GM23338 (cell line): Measurements from ENCODE around the gene GCNT3. TPM values are rescaled to one million over a fixed set of nuclear protein-coding genes. Genes with fewer than 3 reads are reported as not detected.

Source experiments
- ATAC-seq: fragments of 200-7000 bp; cut with Tn5 transposase; 3 replicates; pipeline ENCODE4 v1.9.1; 2020
- DNase-seq: peaks from one replicate; pipeline ENCODE4 v3.0.0-alpha.2; 2015; ENCODE audit warnings: low spot score
- H2AFZ ChIP-seq: fragments of 200-600 bp; sonication (generic); 2 replicates; pipeline ENCODE4 v1.8.0; 2016; ENCODE audit warnings: antibody characterized with exemption, mild to moderate bottlenecking, moderate library complexity
- H3F3A ChIP-seq: fragments of 200-600 bp; sonication (generic); replicated peaks from 2 replicates; pipeline ENCODE4 v1.8.0; 2017; ENCODE audit warnings: antibody characterized with exemption, mixed run types, low read depth
- H3K27ac ChIP-seq: fragments of 200-600 bp; sonication (generic); 2 replicates; pipeline ENCODE4 v1.6.1; 2016; ENCODE audit warnings: low read depth
- H3K27me3 ChIP-seq: fragments of 200-600 bp; sonication (generic); 2 replicates; pipeline ENCODE4 v1.8.0; 2016; ENCODE audit warnings: mild to moderate bottlenecking, mixed run types, moderate library complexity; ENCODE audit not compliant: insufficient read depth
- H3K36me3 ChIP-seq: fragments of 200-600 bp; sonication (generic); 2 replicates; pipeline ENCODE4 v1.8.0; 2016; ENCODE audit warnings: mild to moderate bottlenecking; ENCODE audit not compliant: insufficient read depth
- H3K4me1 ChIP-seq: fragments of 200-600 bp; sonication (generic); 2 replicates; pipeline ENCODE4 v1.8.0; 2016; ENCODE audit warnings: mild to moderate bottlenecking, moderate library complexity; ENCODE audit not compliant: insufficient read depth
- H3K4me2 ChIP-seq: fragments of 200-600 bp; sonication (generic); 2 replicates; pipeline ENCODE4 v1.7.1; 2017; ENCODE audit warnings: mixed run types
- H3K4me3 ChIP-seq: fragments of 200-600 bp; sonication (generic); 2 replicates; pipeline ENCODE4 v1.6.1; 2016; ENCODE audit warnings: mixed run types
- H3K79me2 ChIP-seq: fragments of 200-600 bp; sonication (generic); replicated peaks from 2 replicates; pipeline ENCODE4 v1.8.0; 2017; ENCODE audit warnings: mild to moderate bottlenecking; ENCODE audit not compliant: insufficient read depth
- H3K9me2 ChIP-seq: fragments of 200-600 bp; sonication (generic); 2 replicates; pipeline ENCODE4 v1.8.0; 2017; ENCODE audit not compliant: insufficient read depth
- H4K20me1 ChIP-seq: fragments of 200-600 bp; sonication (generic); replicated peaks from 2 replicates; pipeline ENCODE4 v1.8.0; 2017; ENCODE audit warnings: mild to moderate bottlenecking; ENCODE audit not compliant: insufficient read depth
- H3K27ac Mint-ChIP-seq: 2 replicates; pipeline ENCODE4 v1.8.0; 2020; ENCODE audit warnings: inconsistent platforms, mild to moderate bottlenecking, moderate library complexity, mixed read lengths
- H3K27me3 Mint-ChIP-seq: 3 replicates; pipeline ENCODE4 v1.8.0; 2022; ENCODE audit warnings: low read depth, mild to moderate bottlenecking, moderate library complexity, mixed read lengths, inconsistent platforms; ENCODE audit not compliant: insufficient read depth, poor library complexity
- H3K36me3 Mint-ChIP-seq: 3 replicates; pipeline ENCODE4 v1.8.0; 2021; ENCODE audit warnings: low read depth, mild to moderate bottlenecking, inconsistent platforms, moderate library complexity, mixed read lengths
- H3K4me1 Mint-ChIP-seq: 3 replicates; pipeline ENCODE4 v1.8.0; 2020; ENCODE audit warnings: mild to moderate bottlenecking, inconsistent platforms, mixed read lengths
- H3K4me3 Mint-ChIP-seq: 3 replicates; pipeline ENCODE4 v1.8.0; 2021; ENCODE audit warnings: moderate library complexity, mild to moderate bottlenecking, inconsistent platforms, mixed read lengths
- H3K9me3 Mint-ChIP-seq: 3 replicates; pipeline ENCODE4 v1.8.0; 2020; ENCODE audit warnings: moderate library complexity, mild to moderate bottlenecking, inconsistent platforms, mixed read lengths
- ETS1 ChIP-seq: IDR thresholded peaks from 2 replicates; pipeline ENCODE4 v1.6.1; 2016; ENCODE audit warnings: antibody characterized with exemption
- EZH2phosphoT487 ChIP-seq: fragments of 200-600 bp; sonication (generic); IDR thresholded peaks from one replicate; pipeline ENCODE4 v1.8.1; 2018; ENCODE audit warnings: antibody characterized with exemption; ENCODE audit not compliant: unreplicated experiment
- NANOG ChIP-seq: IDR thresholded peaks from 2 replicates; pipeline ENCODE4 v1.6.1; 2016; ENCODE audit warnings: antibody characterized with exemption, borderline replicate concordance
- POLR2AphosphoS5 ChIP-seq: IDR thresholded peaks from 2 replicates; pipeline ENCODE4 v1.6.1; 2016; ENCODE audit warnings: antibody characterized with exemption, low read depth
- STAT1 ChIP-seq: IDR thresholded peaks from one replicate; pipeline ENCODE4 v1.6.1; 2016; ENCODE audit warnings: antibody characterized with exemption; ENCODE audit not compliant: unreplicated experiment
- ZNF114 ChIP-seq: fragments of 250-450 bp; sonication (Bioruptor Pico); IDR thresholded peaks from 2 replicates; pipeline ENCODE4 v1.5.0; 2020; ENCODE audit warnings: mild to moderate bottlenecking, moderate library complexity
- ZNF331 ChIP-seq: fragments of 250-450 bp; sonication (Bioruptor Pico); IDR thresholded peaks from 2 replicates; pipeline ENCODE4 v1.5.0; 2020; ENCODE audit warnings: low read depth, mild to moderate bottlenecking, moderate library complexity
- polyA plus RNA-seq: library from polyadenylated mRNA; unstranded; fragments of >200 nt; fragmentation: Nextera tagmentation; extraction: Ambion mirVana; gene quantifications from 2 replicates; pipeline ENCODE4 v1.2.1, GENCODE V29; 2016
- total RNA-seq: library from RNA; depleted of rRNA; stranded (reverse); fragments of >200 nt; shearing (Covaris generic); gene quantifications from 2 replicates; pipeline ENCODE4 v1.2.3, GENCODE V29; 2014
- TF ChIP-seq, protein P1 (sequence below): IDR thresholded peaks from one replicate; pipeline ENCODE4 v1.6.1; 2018; ENCODE audit warnings: antibody characterized with exemption; ENCODE audit not compliant: unreplicated experiment
- TF ChIP-seq, protein P2 (sequence below), 2 experiments: fragments of 200-600 bp in 1 of 2; sonication (generic) in 1 of 2; conservative IDR thresholded peaks; 2 replicates each; pipeline versions ENCODE4 v1.5.1 to v1.6.1; 2016 to 2017; ENCODE audit warnings: antibody characterized with exemption in 2 of 2, low read depth in 2 of 2, mild to moderate bottlenecking in 2 of 2, moderate library complexity in 1 of 2

GCNT3 gene
- total and polyA plus RNA-seq, 2 experiments from 2014 or later = not detected

- Mint-ChIP-seq H3K9me3 (no peaks in the 10 kb centered on the region), H3K4me3 (no peak overlapping the region), H3K36me3 (no peaks in the 10 kb centered on the region), H3K27ac (no peak overlapping the region), H3K4me1 (peaks cover 7% of the 10 kb centered on the region), H3K27me3 (no peaks in the 10 kb centered on the region)
- no peak for TF ChIP-seq STAT1
- TF ChIP-seq ETS1 = no peak
- no peak for TF ChIP-seq NANOG
- no peak for TF ChIP-seq POLR2AphosphoS5
- ATAC-seq (no peak), DNase-seq (no peak)
- Histone ChIP-seq H3K27me3 (no peaks in the 10 kb centered on the region), H3K9me2 (no peaks in the 10 kb centered on the region), H4K20me1 (no peaks in the 10 kb centered on the region), H3K36me3 (no peaks in the 10 kb centered on the region; the same call in 1 of the 2 replicates), H3K4me1 (peaks cover 6% of the 10 kb centered on the region; the same call in 1 of the 2 replicates), H3K27ac (no peak overlapping the region), H3K4me2 (no peak overlapping the region), H3K79me2 (no peaks in the 10 kb centered on the region), H2AFZ (no peak overlapping the region), H3F3A (no peaks in the 10 kb centered on the region), H3K4me3 (no peak overlapping the region)
These were observed 42.1 kb upstream of the GCNT3 start for GRCh38 chr15:59569477-59569876.

GRCh38 chr15:59570315-59570714, 41.3 kb upstream of the GCNT3 start:
- Histone ChIP-seq H3K27ac (no peak overlapping the region), H3K9me2 (no peaks in the 10 kb centered on the region), H3F3A (no peaks in the 10 kb centered on the region), H3K4me3 (no peak overlapping the region), H3K4me1 (peaks cover 6% of the 10 kb centered on the region; the same call in 1 of the 2 replicates), H3K27me3 (no peaks in the 10 kb centered on the region), H4K20me1 (no peaks in the 10 kb centered on the region), H3K4me2 (no peak overlapping the region), H3K79me2 (no peaks in the 10 kb centered on the region), H3K36me3 (no peaks in the 10 kb centered on the region; the same call in 1 of the 2 replicates), H2AFZ (no peak overlapping the region)
- Mint-ChIP-seq H3K4me1 (peaks cover 7% of the 10 kb centered on the region), H3K9me3 (no peaks in the 10 kb centered on the region), H3K4me3 (no peak overlapping the region), H3K27me3 (no peaks in the 10 kb centered on the region), H3K27ac (no peak overlapping the region), H3K36me3 (no peaks in the 10 kb centered on the region)
- no peak for ATAC-seq
- no peak for DNase-seq
- no peak for TF ChIP-seq ZNF331
- no peak for TF ChIP-seq ZNF114
- TF ChIP-seq, protein P1, sequence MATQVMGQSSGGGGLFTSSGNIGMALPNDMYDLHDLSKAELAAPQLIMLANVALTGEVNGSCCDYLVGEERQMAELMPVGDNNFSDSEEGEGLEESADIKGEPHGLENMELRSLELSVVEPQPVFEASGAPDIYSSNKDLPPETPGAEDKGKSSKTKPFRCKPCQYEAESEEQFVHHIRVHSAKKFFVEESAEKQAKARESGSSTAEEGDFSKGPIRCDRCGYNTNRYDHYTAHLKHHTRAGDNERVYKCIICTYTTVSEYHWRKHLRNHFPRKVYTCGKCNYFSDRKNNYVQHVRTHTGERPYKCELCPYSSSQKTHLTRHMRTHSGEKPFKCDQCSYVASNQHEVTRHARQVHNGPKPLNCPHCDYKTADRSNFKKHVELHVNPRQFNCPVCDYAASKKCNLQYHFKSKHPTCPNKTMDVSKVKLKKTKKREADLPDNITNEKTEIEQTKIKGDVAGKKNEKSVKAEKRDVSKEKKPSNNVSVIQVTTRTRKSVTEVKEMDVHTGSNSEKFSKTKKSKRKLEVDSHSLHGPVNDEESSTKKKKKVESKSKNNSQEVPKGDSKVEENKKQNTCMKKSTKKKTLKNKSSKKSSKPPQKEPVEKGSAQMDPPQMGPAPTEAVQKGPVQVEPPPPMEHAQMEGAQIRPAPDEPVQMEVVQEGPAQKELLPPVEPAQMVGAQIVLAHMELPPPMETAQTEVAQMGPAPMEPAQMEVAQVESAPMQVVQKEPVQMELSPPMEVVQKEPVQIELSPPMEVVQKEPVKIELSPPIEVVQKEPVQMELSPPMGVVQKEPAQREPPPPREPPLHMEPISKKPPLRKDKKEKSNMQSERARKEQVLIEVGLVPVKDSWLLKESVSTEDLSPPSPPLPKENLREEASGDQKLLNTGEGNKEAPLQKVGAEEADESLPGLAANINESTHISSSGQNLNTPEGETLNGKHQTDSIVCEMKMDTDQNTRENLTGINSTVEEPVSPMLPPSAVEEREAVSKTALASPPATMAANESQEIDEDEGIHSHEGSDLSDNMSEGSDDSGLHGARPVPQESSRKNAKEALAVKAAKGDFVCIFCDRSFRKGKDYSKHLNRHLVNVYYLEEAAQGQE = no peak
- no peak for TF ChIP-seq EZH2phosphoT487
- no peak for TF ChIP-seq POLR2AphosphoS5
- no peak for TF ChIP-seq ETS1
- TF ChIP-seq, protein P2, sequence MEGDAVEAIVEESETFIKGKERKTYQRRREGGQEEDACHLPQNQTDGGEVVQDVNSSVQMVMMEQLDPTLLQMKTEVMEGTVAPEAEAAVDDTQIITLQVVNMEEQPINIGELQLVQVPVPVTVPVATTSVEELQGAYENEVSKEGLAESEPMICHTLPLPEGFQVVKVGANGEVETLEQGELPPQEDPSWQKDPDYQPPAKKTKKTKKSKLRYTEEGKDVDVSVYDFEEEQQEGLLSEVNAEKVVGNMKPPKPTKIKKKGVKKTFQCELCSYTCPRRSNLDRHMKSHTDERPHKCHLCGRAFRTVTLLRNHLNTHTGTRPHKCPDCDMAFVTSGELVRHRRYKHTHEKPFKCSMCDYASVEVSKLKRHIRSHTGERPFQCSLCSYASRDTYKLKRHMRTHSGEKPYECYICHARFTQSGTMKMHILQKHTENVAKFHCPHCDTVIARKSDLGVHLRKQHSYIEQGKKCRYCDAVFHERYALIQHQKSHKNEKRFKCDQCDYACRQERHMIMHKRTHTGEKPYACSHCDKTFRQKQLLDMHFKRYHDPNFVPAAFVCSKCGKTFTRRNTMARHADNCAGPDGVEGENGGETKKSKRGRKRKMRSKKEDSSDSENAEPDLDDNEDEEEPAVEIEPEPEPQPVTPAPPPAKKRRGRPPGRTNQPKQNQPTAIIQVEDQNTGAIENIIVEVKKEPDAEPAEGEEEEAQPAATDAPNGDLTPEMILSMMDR (conservative IDR thresholded peaks at IDR 0.05; ENCODE audit: low read depth in 2 of 2) = no peak
